Activated T-cell treated with anti-CD3 and anti-CD28 coated beads for 4 hours (primary cell): Measurements from ENCODE around the gene OR5AU1.

Experiments used
- DNase-seq: peaks from one replicate; pipeline ENCODE4 v3.0.0-alpha.2; 2020

OR5AU1 gene

GRCh38 chr14:21155963-21156362, at the start of gene OR5AU1:
Gene OR5AU1 (minus strand): TSS chr14:21156063. CDS start chr14:21155872, 191 bp downstream.
- DNase-seq: no peak

- DNase-seq: no peak
These were observed 49.3 kb upstream of the OR5AU1 start for GRCh38 chr14:21205026-21205677.

GRCh38 chr14:21204167-21205025, 48.5 kb upstream of the OR5AU1 start:
- DNase-seq: no peak

- no peak for DNase-seq
These were observed 47.8 kb upstream of the OR5AU1 start for GRCh38 chr14:21203470-21204166.

GRCh38 chr14:21202463-21203358, 46.8 kb upstream of the OR5AU1 start:
- no peak for DNase-seq

GRCh38 chr14:21201732-21202462, 46.0 kb upstream of the OR5AU1 start:
- no peak for DNase-seq

GRCh38 chr14:21200752-21201461, 45.0 kb upstream of the OR5AU1 start:
- DNase-seq: no peak

GRCh38 chr14:21199611-21200560, 44.0 kb upstream of the OR5AU1 start:
- DNase-seq: no peak

GRCh38 chr14:21197418-21198205, 41.7 kb upstream of the OR5AU1 start:
- DNase-seq: no peak

GRCh38 chr14:21194597-21194996, 38.7 kb upstream of the OR5AU1 start:
- DNase-seq: no peak

GRCh38 chr14:21192875-21193535, 37.1 kb upstream of the OR5AU1 start:
- DNase-seq: no peak

GRCh38 chr14:21192447-21192822, 36.6 kb upstream of the OR5AU1 start:
- DNase-seq: no peak

- peak; percentile 22 for DNase-seq
These were observed 36.1 kb upstream of the OR5AU1 start for GRCh38 chr14:21191809-21192446.

- no peak for DNase-seq
These were observed 35.5 kb upstream of the OR5AU1 start for GRCh38 chr14:21191261-21191808.

GRCh38 chr14:21185491-21185890, 29.6 kb upstream of the OR5AU1 start:
- no peak for DNase-seq

- no peak for DNase-seq
These were observed 28.4 kb upstream of the OR5AU1 start for GRCh38 chr14:21184254-21184653.

- no peak for DNase-seq
These were observed 26.3 kb upstream of the OR5AU1 start for GRCh38 chr14:21182166-21182565.

GRCh38 chr14:21171128-21171527, 15.3 kb upstream of the OR5AU1 start:
- no peak for DNase-seq
